Central memory CD8-positive, alpha-beta T cell (primary cell): ENCODE measurements around the gene WDFY3.

Experiments used
- ATAC-seq: fragments of 150-1000 bp; cut with Tn5 transposase; replicated peaks from 2 replicates; pipeline ENCODE4 v1.10.0; 2022; ENCODE audit warnings: mild to moderate bottlenecking, moderate FRiP score, moderate number of reproducible peaks; ENCODE audit not compliant: poor library complexity, severe bottlenecking; ENCODE audit errors: extremely low read depth
- DNase-seq, 2 donors: peaks; one replicate each; pipeline ENCODE4 v3.0.0; 2021; ENCODE audit warnings: low spot score in 2 of 2
- H3K27ac Mint-ChIP-seq: one replicate; pipeline ENCODE4 v1.8.0; 2022; ENCODE audit warnings: low read depth, mild to moderate bottlenecking, moderate library complexity, mixed read lengths
- H3K27me3 Mint-ChIP-seq: one replicate; pipeline ENCODE4 v1.8.0; 2022; ENCODE audit warnings: mixed read lengths
- H3K36me3 Mint-ChIP-seq: one replicate; pipeline ENCODE4 v1.8.0; 2022; ENCODE audit warnings: mild to moderate bottlenecking, moderate library complexity, mixed read lengths; ENCODE audit not compliant: insufficient read depth
- H3K4me1 Mint-ChIP-seq: one replicate; pipeline ENCODE4 v1.8.0; 2022; ENCODE audit warnings: mixed read lengths
- H3K4me3 Mint-ChIP-seq: one replicate; pipeline ENCODE4 v1.8.0; 2022; ENCODE audit warnings: mild to moderate bottlenecking, moderate library complexity, mixed read lengths
- H3K9me3 Mint-ChIP-seq: one replicate; pipeline ENCODE4 v1.8.0; 2022; ENCODE audit warnings: mixed read lengths

Gene WDFY3

GRCh38 chr4:84790769-84791565 is 175.5 kb downstream of the WDFY3 start:
- H3K4me3 Mint-ChIP-seq: no peak overlapping the region
- no peak overlapping the region for H3K27ac Mint-ChIP-seq
- no peaks in the 10 kb centered on the region for H3K36me3 Mint-ChIP-seq
- no peaks in the 10 kb centered on the region for H3K27me3 Mint-ChIP-seq
- no peaks in the 10 kb centered on the region for H3K4me1 Mint-ChIP-seq
- H3K9me3 Mint-ChIP-seq: no peaks in the 10 kb centered on the region
- no peak for DNase-seq
- ATAC-seq: no peak

GRCh38 chr4:84786478-84786877 is 180.0 kb downstream of the WDFY3 start:
- no peaks in the 10 kb centered on the region for H3K27me3 Mint-ChIP-seq
- H3K36me3 Mint-ChIP-seq: no peaks in the 10 kb centered on the region
- DNase-seq (no peak), ATAC-seq (no peak)
- H3K27ac Mint-ChIP-seq: no peak overlapping the region
- no peak overlapping the region for H3K4me3 Mint-ChIP-seq
- H3K4me1 Mint-ChIP-seq: no peaks in the 10 kb centered on the region
- H3K9me3 Mint-ChIP-seq: no peaks in the 10 kb centered on the region

GRCh38 chr4:84782517-84782916 is 184.0 kb downstream of the WDFY3 start:
- DNase-seq: no peak
- no peaks in the 10 kb centered on the region for H3K27me3 Mint-ChIP-seq
- ATAC-seq: no peak
- no peaks in the 10 kb centered on the region for H3K9me3 Mint-ChIP-seq
- H3K36me3 Mint-ChIP-seq: no peaks in the 10 kb centered on the region
- H3K4me3 Mint-ChIP-seq: no peak overlapping the region
- no peak overlapping the region for H3K27ac Mint-ChIP-seq
- H3K4me1 Mint-ChIP-seq: no peaks in the 10 kb centered on the region

- DNase-seq (no peak), ATAC-seq (no peak)
- no peaks in the 10 kb centered on the region for H3K4me1 Mint-ChIP-seq
- no peak overlapping the region for H3K27ac Mint-ChIP-seq
- H3K4me3 Mint-ChIP-seq: no peak overlapping the region
- H3K36me3 Mint-ChIP-seq: no peaks in the 10 kb centered on the region
- H3K9me3 Mint-ChIP-seq: no peaks in the 10 kb centered on the region
- no peaks in the 10 kb centered on the region for H3K27me3 Mint-ChIP-seq
Observed at GRCh38 chr4:84780719-84781118, 185.8 kb downstream of the WDFY3 start.

GRCh38 chr4:84778041-84778440 is 188.4 kb downstream of the WDFY3 start:
- no peak for DNase-seq
- Mint-ChIP-seq H3K27me3 (no peaks in the 10 kb centered on the region), H3K4me3 (no peak overlapping the region), H3K4me1 (no peaks in the 10 kb centered on the region), H3K27ac (no peak overlapping the region), H3K36me3 (no peaks in the 10 kb centered on the region), H3K9me3 (no peaks in the 10 kb centered on the region)
- no peak for ATAC-seq

GRCh38 chr4:84767168-84767567 is 199.3 kb downstream of the WDFY3 start:
- Mint-ChIP-seq H3K4me1 (no peaks in the 10 kb centered on the region), H3K27me3 (no peaks in the 10 kb centered on the region), H3K9me3 (no peaks in the 10 kb centered on the region), H3K27ac (no peak overlapping the region), H3K36me3 (no peaks in the 10 kb centered on the region), H3K4me3 (no peak overlapping the region)
- DNase-seq (no peak), ATAC-seq (no peak)

GRCh38 chr4:84753321-84753972 is 213.0 kb downstream of the WDFY3 start:
- Mint-ChIP-seq H3K36me3 (no peaks in the 10 kb centered on the region), H3K27me3 (no peaks in the 10 kb centered on the region), H3K27ac (no peak overlapping the region), H3K9me3 (no peaks in the 10 kb centered on the region), H3K4me1 (no peaks in the 10 kb centered on the region), H3K4me3 (no peak overlapping the region)
- no peak for ATAC-seq
- DNase-seq: no peak

- H3K27ac Mint-ChIP-seq: no peak overlapping the region
- DNase-seq (no peak), ATAC-seq (no peak)
- no peaks in the 10 kb centered on the region for H3K27me3 Mint-ChIP-seq
- no peak overlapping the region for H3K4me3 Mint-ChIP-seq
- no peaks in the 10 kb centered on the region for H3K4me1 Mint-ChIP-seq
- no peaks in the 10 kb centered on the region for H3K36me3 Mint-ChIP-seq
- no peaks in the 10 kb centered on the region for H3K9me3 Mint-ChIP-seq
Observed at GRCh38 chr4:84751707-84752106, 214.8 kb downstream of the WDFY3 start.

GRCh38 chr4:84750960-84751283 is 215.6 kb downstream of the WDFY3 start:
- Mint-ChIP-seq H3K36me3 (no peaks in the 10 kb centered on the region), H3K27ac (no peak overlapping the region), H3K9me3 (no peaks in the 10 kb centered on the region), H3K27me3 (no peaks in the 10 kb centered on the region), H3K4me1 (no peaks in the 10 kb centered on the region), H3K4me3 (no peak overlapping the region)
- DNase-seq: no peak
- no peak for ATAC-seq

- ATAC-seq: no peak
- no peaks in the 10 kb centered on the region for H3K27me3 Mint-ChIP-seq
- no peaks in the 10 kb centered on the region for H3K9me3 Mint-ChIP-seq
- no peak overlapping the region for H3K27ac Mint-ChIP-seq
- no peak overlapping the region for H3K4me3 Mint-ChIP-seq
- DNase-seq: no peak
- H3K36me3 Mint-ChIP-seq: no peaks in the 10 kb centered on the region
- H3K4me1 Mint-ChIP-seq: no peaks in the 10 kb centered on the region
Observed at GRCh38 chr4:84750260-84750959, 216.1 kb downstream of the WDFY3 start.

- H3K4me1 Mint-ChIP-seq: no peaks in the 10 kb centered on the region
- no peaks in the 10 kb centered on the region for H3K27me3 Mint-ChIP-seq
- no peak overlapping the region for H3K4me3 Mint-ChIP-seq
- no peaks in the 10 kb centered on the region for H3K9me3 Mint-ChIP-seq
- ATAC-seq (no peak), DNase-seq (no peak)
- no peak overlapping the region for H3K27ac Mint-ChIP-seq
- peaks cover 2% of the 10 kb centered on the region for H3K36me3 Mint-ChIP-seq
Observed at GRCh38 chr4:84740057-84740456, 226.4 kb downstream of the WDFY3 start.

- no peak overlapping the region for H3K27ac Mint-ChIP-seq
- no peaks in the 10 kb centered on the region for H3K4me1 Mint-ChIP-seq
- peaks cover 2% of the 10 kb centered on the region for H3K36me3 Mint-ChIP-seq
- no peak for DNase-seq
- no peak overlapping the region for H3K4me3 Mint-ChIP-seq
- no peak for ATAC-seq
- H3K27me3 Mint-ChIP-seq: no peaks in the 10 kb centered on the region
- H3K9me3 Mint-ChIP-seq: no peaks in the 10 kb centered on the region
Observed at GRCh38 chr4:84738622-84739021, 227.9 kb downstream of the WDFY3 start.

GRCh38 chr4:84737656-84738055 is 228.8 kb downstream of the WDFY3 start:
- Mint-ChIP-seq H3K36me3 (peaks cover 4% of the 10 kb centered on the region), H3K4me1 (no peaks in the 10 kb centered on the region), H3K9me3 (no peaks in the 10 kb centered on the region), H3K4me3 (no peak overlapping the region), H3K27me3 (no peaks in the 10 kb centered on the region), H3K27ac (no peak overlapping the region)
- ATAC-seq (no peak), DNase-seq (no peak)
